Measurements from ENCODE around the gene SCRT2.

- TF ChIP-seq ATF3 (IDR thresholded peaks at IDR 0.05) = no peak
- TF ChIP-seq EGR1 (IDR thresholded peaks at IDR 0.05; ENCODE audit: low read depth) = no peak
- no peak for TF ChIP-seq EZH2 (IDR thresholded peaks at IDR 0.05)
- no peak for TF ChIP-seq CTCF (IDR thresholded peaks at IDR 0.05 in 2 of 3, conservative IDR thresholded peaks at IDR 0.05 in 1 of 3; ENCODE audit: borderline replicate concordance in 1 of 3, insufficient read depth in 1 of 3, low read depth in 2 of 3, low read length in 2 of 3)
- TF ChIP-seq ZBTB33 (IDR thresholded peaks at IDR 0.05; ENCODE audit: extremely low read depth, insufficient replicate concordance, low read length) = no peak
- TF ChIP-seq MAX (IDR thresholded peaks at IDR 0.05) = no peak
- TF ChIP-seq SIN3A (IDR thresholded peaks at IDR 0.05; ENCODE audit: low read depth) = no peak
- TF ChIP-seq ELF1 (IDR thresholded peaks at IDR 0.05; ENCODE audit: borderline replicate concordance, low read depth) = no peak
- TF ChIP-seq POLR2A (IDR thresholded peaks at IDR 0.05; ENCODE audit: borderline replicate concordance, extremely low read depth, insufficient read depth, insufficient read length) = no peak
These were observed 4.2 kb downstream of the SCRT2 start for GRCh38 chr20:671252-672030.

All from HCT116 (cell line).